ENCODE data around the gene ABLIM3. TPM values are rescaled to one million over a fixed set of nuclear protein-coding genes. Genes with fewer than 3 reads are reported as not detected.
A peak's percentile ranks its signal among the peaks of the same experiment; 100 is the strongest.

Gene ABLIM3
- total and polyA plus RNA-seq, 7 donors, result 18.7 to 54.5 (median 35.0) TPM

DNA sequence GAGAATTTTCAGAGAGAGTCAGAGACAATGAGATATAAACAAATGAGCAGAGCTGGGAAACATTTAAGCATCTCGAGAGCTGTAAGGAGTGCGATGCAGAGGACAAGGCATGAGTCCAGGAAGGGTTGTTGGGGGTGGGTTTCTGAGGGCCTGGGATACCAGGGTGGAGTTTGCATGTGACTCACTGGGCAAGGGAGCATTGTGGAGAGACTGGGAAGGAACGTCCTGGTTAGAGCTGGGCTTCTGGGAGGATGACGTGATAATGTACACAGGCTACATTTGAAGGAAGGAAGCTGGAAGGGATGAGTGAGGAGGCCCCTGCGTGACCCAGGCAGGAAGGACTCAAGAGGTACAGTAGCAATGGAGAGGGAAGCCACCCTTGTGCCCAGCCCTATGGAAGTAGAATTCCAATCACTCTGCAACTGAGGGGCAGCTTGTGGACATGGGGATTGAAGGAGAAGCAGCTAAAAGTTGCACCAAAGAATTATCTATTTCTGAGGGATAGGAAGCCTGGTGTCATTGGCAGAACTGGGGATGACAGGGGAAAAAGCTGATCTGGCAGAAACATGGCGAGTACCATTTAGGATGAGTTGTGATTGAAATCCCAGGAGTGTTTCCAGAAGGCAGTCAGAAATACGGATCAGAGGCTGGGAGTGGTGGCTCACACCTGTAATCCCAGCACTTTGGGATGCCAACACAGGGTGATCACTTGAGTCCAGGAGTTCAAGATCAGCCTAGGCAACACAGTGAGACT lies 71.1 kb downstream of the ABLIM3 start:
- TF ChIP-seq, protein P1, sequence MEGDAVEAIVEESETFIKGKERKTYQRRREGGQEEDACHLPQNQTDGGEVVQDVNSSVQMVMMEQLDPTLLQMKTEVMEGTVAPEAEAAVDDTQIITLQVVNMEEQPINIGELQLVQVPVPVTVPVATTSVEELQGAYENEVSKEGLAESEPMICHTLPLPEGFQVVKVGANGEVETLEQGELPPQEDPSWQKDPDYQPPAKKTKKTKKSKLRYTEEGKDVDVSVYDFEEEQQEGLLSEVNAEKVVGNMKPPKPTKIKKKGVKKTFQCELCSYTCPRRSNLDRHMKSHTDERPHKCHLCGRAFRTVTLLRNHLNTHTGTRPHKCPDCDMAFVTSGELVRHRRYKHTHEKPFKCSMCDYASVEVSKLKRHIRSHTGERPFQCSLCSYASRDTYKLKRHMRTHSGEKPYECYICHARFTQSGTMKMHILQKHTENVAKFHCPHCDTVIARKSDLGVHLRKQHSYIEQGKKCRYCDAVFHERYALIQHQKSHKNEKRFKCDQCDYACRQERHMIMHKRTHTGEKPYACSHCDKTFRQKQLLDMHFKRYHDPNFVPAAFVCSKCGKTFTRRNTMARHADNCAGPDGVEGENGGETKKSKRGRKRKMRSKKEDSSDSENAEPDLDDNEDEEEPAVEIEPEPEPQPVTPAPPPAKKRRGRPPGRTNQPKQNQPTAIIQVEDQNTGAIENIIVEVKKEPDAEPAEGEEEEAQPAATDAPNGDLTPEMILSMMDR (IDR thresholded peaks at IDR 0.05), result no peak
- Histone ChIP-seq H3K9me3 (no peaks in the 10 kb centered on the region), H3K4me3 (no peak overlapping the region), H3K36me3 (ENCODE audit: insufficient read depth in 1 of 2, low read depth in 1 of 2) (peaks cover 0 to 41% of the 10 kb centered on the region in 2 donors), H3K4me1 (peaks cover 8% of the 10 kb centered on the region), H3K27me3 (ENCODE audit: insufficient read depth in 3 of 3, low read length in 2 of 3) (no peaks in the 10 kb centered on the region), H3K27ac (no peak overlapping the region)
- DNase-seq (no peak), ATAC-seq (no peak)
- 79 to 84% (median 81%) methylated on average over 7 of the region's 7 CpGs for WGBS, 3 donors
- intact Hi-C loops (cut with DNase I), result no loop called here

GRCh38 chr5:149213264-149213880 lies 72.1 kb downstream of the ABLIM3 start:
- no peaks in the 10 kb centered on the region for H3K9me3 ChIP-seq
- no peak overlapping the region for H3K4me3 ChIP-seq
- TF ChIP-seq, protein P1 (IDR thresholded peaks at IDR 0.05), result no peak
- ATAC-seq, result no peak
- WGBS, 3 donors, result 52 to 69% (median 52%) methylated on average over 13 of the region's 13 CpGs
- intact Hi-C loops (cut with DNase I), result no loop called here
- no peak overlapping the region for H3K27ac ChIP-seq
- no peak for DNase-seq
- H3K36me3 ChIP-seq (ENCODE audit: insufficient read depth in 1 of 2, low read depth in 1 of 2), result peaks cover 0 to 49% of the 10 kb centered on the region in 2 donors
- no peaks in the 10 kb centered on the region for H3K27me3 ChIP-seq (ENCODE audit: insufficient read depth in 3 of 3, low read length in 2 of 3)
- peaks cover 8% of the 10 kb centered on the region for H3K4me1 ChIP-seq

DNA sequence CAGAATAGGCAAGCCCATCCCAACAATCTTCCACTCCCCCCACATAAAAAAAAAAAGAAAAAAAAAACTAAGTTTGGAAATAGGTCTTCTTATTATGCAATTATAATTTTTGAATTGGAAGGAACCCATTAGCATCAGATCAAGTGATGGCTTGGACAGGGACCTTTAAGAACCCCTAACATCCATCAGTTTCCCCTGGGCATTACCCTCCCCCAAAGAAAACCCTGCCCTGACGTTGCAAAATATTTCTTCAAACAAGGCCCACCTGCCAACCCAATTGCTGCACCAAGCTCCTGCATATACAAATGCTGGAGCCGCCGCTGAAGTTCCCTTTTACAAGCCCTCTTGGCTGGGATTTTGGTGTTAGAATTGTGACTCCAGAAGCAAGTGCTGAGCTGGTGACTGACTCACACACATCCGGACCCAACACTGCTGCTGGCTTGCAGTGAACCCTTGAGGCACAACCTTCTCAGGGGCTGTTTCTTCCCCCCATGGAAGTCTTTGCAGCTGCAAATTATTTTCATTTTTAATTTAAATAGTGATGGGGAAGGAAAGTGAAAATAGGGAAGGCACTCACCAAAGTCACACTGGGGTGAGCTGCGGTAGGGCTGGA lies 74.3 kb downstream of the ABLIM3 start:
- ATAC-seq, result peak in 3 of 4 donors; percentile 30 to 53 (median 42)
- TF ChIP-seq, protein P1 (IDR thresholded peaks at IDR 0.05), result no peak
- WGBS, 3 donors, result 57 to 63% (median 62%) methylated on average over 5 of the region's 5 CpGs
- intact Hi-C loops (cut with DNase I), result no loop called here
- Histone ChIP-seq H3K4me1 (peaks cover 8% of the 10 kb centered on the region), H3K4me3 (no peak overlapping the region), H3K27me3 (ENCODE audit: insufficient read depth in 3 of 3, low read length in 2 of 3) (no peaks in the 10 kb centered on the region), H3K27ac (peak overlapping the region; percentile 23), H3K9me3 (no peaks in the 10 kb centered on the region), H3K36me3 (ENCODE audit: insufficient read depth in 1 of 2, low read depth in 1 of 2) (peaks cover 0 to 65% of the 10 kb centered on the region in 2 donors)
- peak; percentile 51 to 76 for DNase-seq

GRCh38 chr5:149216496-149216895 lies 75.2 kb downstream of the ABLIM3 start:
- peaks cover 8% of the 10 kb centered on the region for H3K4me1 ChIP-seq
- ATAC-seq (no peak), DNase-seq (no peak)
- H3K9me3 ChIP-seq, result no peaks in the 10 kb centered on the region
- no peak overlapping the region for H3K27ac ChIP-seq
- intact Hi-C loops (cut with DNase I), result no loop called here
- TF ChIP-seq, protein P1 (IDR thresholded peaks at IDR 0.05), result no peak
- H3K4me3 ChIP-seq, result no peak overlapping the region
- 90 to 94% (median 92%) methylated on average over 2 of the region's 2 CpGs for WGBS, 3 donors
- H3K36me3 ChIP-seq (ENCODE audit: insufficient read depth in 1 of 2, low read depth in 1 of 2), result peaks cover 0 to 59% of the 10 kb centered on the region in 2 donors
- no peaks in the 10 kb centered on the region for H3K27me3 ChIP-seq (ENCODE audit: insufficient read depth in 3 of 3, low read length in 2 of 3)
